Skeletal muscle satellite cell (primary cell): ENCODE results near the gene CHRNB4. TPM values are rescaled to one million over a fixed set of nuclear protein-coding genes. Genes with fewer than 3 reads are reported as not detected.
"Not testable (repeated sequence)": the region's sequence is repeated elsewhere in the genome, so short reads cannot be mapped to it uniquely, and the experiment has no call there.

Source experiments
- H3K27me3 ChIP-seq: 2 replicates; pipeline ENCODE4 v1.7.0; 2013; ENCODE audit warnings: low read length; ENCODE audit not compliant: control insufficient read depth, insufficient read depth
- H3K36me3 ChIP-seq: 2 replicates; pipeline ENCODE4 v1.7.0; 2013; ENCODE audit warnings: mild to moderate bottlenecking, control low read depth, low read length; ENCODE audit not compliant: insufficient read depth
- H3K4me1 ChIP-seq: 2 replicates; pipeline ENCODE4 v1.7.0; 2013; ENCODE audit warnings: low read length; ENCODE audit not compliant: control insufficient read depth, insufficient read depth
- H3K4me2 ChIP-seq: 2 replicates; pipeline ENCODE4 v1.7.0; 2013; ENCODE audit warnings: mild to moderate bottlenecking, low read length
- H3K4me3 ChIP-seq: 2 replicates; pipeline ENCODE4 v1.7.0; 2013; ENCODE audit warnings: low read length
- H3K9ac ChIP-seq: 2 replicates; pipeline ENCODE4 v1.7.0; 2013; ENCODE audit warnings: mild to moderate bottlenecking, low read depth, low read length, moderate library complexity
- H3K9me3 ChIP-seq: replicated peaks from 2 replicates; pipeline ENCODE4 v1.7.0; 2013; ENCODE audit warnings: mild to moderate bottlenecking, control low read depth, low read length
- total RNA-seq: library from RNA; depleted of rRNA; stranded (reverse); fragments of >200 nt; gene quantifications from 2 replicates; pipeline ENCODE4 v1.2.3, GENCODE V29; 2012; rRNA removed

CHRNB4 gene
- total RNA-seq, result not detected in 2 replicates

- Histone ChIP-seq H3K9me3 (no peaks in the 10 kb centered on the region), H3K9ac (no peak within 1 kb of the TSS), H3K4me1 (peaks cover 5% of the 10 kb centered on the region), H3K4me3 (peak within 1 kb of the TSS; percentile 51), H3K4me2 (peak within 1 kb of the TSS; percentile 76), H3K36me3 (no peaks in the 10 kb centered on the region), H3K27me3 (peaks cover 42% of the 10 kb centered on the region)
Measured at GRCh38 chr15:78641102-78641748, at the start of gene CHRNB4. TSS of gene CHRNB4 (minus strand) at chr15:78641210. CDS start at chr15:78641133, 77 bp downstream.

GRCh38 chr15:78689626-78690025 is 48.6 kb upstream of the CHRNB4 start:
- H3K9me3 ChIP-seq, result no peaks in the 10 kb centered on the region
- H3K4me3 ChIP-seq, result no peak overlapping the region
- peaks cover 57% of the 10 kb centered on the region for H3K27me3 ChIP-seq
- no peaks in the 10 kb centered on the region for H3K36me3 ChIP-seq
- H3K9ac ChIP-seq, result no peak overlapping the region
- no peak overlapping the region for H3K4me2 ChIP-seq
- H3K4me1 ChIP-seq, result no peaks in the 10 kb centered on the region

- Histone ChIP-seq H3K4me3 (no peak overlapping the region), H3K36me3 (no peaks in the 10 kb centered on the region), H3K9me3 (no peaks in the 10 kb centered on the region), H3K4me1 (no peaks in the 10 kb centered on the region), H3K4me2 (no peak overlapping the region), H3K9ac (no peak overlapping the region), H3K27me3 (peaks cover 55% of the 10 kb centered on the region)
Measured at GRCh38 chr15:78685925-78686324, 44.9 kb upstream of the CHRNB4 start.

DNA sequence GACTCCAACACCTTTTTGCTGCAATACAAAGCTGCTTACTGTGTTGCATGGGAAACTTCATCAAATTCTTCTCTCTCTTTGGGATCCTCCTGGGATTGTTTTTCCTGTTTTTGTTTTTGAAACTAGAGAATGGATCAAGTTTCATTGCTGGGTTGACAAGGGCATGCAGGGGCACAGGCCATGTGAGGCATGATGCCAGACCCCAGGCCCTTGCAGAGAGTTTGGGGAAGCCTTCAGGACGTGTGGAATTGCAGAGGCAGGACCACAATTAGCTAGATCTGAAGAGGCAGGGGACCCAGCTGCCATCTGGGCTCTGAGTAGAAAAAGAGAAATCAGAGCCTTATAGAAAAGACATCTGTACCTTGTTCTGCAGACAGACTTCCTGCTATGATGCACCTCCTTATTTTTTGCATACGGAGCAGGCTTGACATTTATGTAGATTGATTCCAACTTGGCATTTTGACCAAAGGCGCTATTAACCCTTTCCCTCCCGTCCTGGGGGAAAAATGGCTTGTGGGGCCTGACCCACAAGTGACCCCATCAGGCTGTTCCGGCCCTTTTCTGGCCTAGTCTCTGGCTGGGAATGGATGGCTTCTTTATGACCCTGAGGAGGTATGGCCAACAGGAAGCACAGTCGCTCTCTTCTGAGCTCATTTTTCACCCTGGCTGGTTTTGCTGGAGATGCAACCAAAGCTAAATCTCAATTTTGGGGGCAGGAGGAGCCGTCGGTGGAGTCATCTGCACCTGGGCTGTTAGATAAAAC is 44.3 kb upstream of the CHRNB4 start:
- Histone ChIP-seq H3K9me3 (no peaks in the 10 kb centered on the region), H3K36me3 (no peaks in the 10 kb centered on the region), H3K9ac (no peak overlapping the region), H3K4me2 (no peak overlapping the region), H3K4me1 (no peaks in the 10 kb centered on the region), H3K27me3 (peaks cover 54% of the 10 kb centered on the region), H3K4me3 (no peak overlapping the region)

DNA sequence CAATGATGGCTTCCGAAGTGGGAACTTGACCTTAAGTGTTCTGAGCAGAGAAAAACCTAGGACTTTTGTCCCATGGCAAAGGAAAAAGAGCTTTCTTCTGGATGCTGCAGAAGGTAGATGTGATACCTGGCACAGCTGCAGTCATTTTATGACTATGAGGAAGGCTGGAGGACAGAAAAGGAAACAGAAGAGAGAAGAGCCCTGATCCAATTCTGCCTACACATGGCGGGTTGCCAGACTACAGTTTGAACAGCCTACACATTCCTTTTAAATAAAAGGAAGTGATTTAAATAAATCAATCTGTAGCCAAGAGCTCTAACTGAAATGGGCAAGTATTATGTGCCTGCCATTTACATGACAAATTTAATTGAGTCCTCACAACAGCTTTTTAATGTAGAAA is 43.6 kb upstream of the CHRNB4 start:
- no peaks in the 10 kb centered on the region for H3K4me1 ChIP-seq
- H3K4me3 ChIP-seq, result no peak overlapping the region

DNA sequence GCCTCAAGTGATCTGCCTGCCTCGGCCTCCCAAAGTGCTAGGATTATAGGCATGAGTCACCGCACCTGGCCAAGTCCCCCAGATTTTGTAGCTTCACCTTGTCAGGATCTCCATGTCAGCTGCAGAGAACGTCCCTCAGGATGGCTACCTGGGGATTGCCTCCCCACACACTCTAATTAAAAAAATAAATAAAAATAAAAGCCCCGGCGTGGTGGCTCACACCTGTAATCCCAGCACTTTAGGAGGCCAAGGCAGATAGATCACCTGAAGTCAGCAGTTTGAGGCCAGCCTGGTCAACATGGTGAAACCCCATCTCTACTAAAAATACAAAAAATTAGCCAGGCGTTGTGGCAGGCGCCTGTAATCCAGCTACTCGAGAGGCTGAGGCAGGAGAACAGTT is 42.6 kb upstream of the CHRNB4 start:
- not testable (repeated sequence) for H3K4me2 ChIP-seq, H3K9ac ChIP-seq, H3K4me1 ChIP-seq, H3K4me3 ChIP-seq, H3K9me3 ChIP-seq, H3K36me3 ChIP-seq
- peaks cover 55% of the 10 kb centered on the region for H3K27me3 ChIP-seq

More for the DNA sequence above, 43.6 kb upstream of the CHRNB4 start:
- Histone ChIP-seq H3K36me3 (no peaks in the 10 kb centered on the region), H3K4me2 (no peak overlapping the region), H3K9me3 (no peaks in the 10 kb centered on the region), H3K9ac (no peak overlapping the region), H3K27me3 (peaks cover 55% of the 10 kb centered on the region)

GRCh38 chr15:78682693-78683410 is 41.8 kb upstream of the CHRNB4 start:
- Histone ChIP-seq H3K4me3 (no peak overlapping the region), H3K4me1 (no peaks in the 10 kb centered on the region), H3K27me3 (peaks cover 55% of the 10 kb centered on the region), H3K4me2 (no peak overlapping the region), H3K36me3 (no peaks in the 10 kb centered on the region), H3K9me3 (no peaks in the 10 kb centered on the region), H3K9ac (no peak overlapping the region)

DNA sequence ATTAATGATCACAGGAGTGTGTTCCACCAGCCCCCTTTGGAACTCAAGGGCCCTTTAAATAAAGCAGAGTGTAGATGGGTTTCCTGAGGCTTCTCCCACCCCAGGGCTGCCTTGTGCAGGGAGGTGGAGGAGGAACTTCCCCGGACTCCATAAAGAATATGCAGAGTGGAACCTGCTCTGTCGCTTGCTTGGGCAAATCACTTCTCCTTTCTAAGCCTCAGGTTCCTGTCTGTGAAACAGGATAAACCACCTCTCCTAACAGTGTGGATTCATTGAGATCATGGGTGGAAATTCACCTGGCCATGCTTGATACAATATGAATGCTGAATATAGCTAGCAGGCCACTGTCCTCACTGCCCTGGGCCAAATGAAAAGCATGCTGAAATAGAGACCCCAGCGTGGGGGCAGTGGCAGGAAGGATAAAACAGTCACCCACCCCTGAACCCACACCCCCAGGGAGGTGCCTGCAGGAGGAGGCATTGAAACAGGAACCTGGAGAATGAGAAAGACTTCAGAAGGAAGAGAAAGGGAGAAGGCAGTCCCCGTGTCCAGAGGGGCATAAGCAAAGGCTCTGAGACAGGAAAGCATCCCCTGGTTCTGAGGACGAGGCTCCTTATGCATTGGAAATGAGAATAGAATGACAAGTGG is 41.1 kb upstream of the CHRNB4 start:
- no peaks in the 10 kb centered on the region for H3K36me3 ChIP-seq
- no peak overlapping the region for H3K4me2 ChIP-seq
- peaks cover 53% of the 10 kb centered on the region for H3K27me3 ChIP-seq
- H3K9ac ChIP-seq, result no peak overlapping the region
- no peaks in the 10 kb centered on the region for H3K4me1 ChIP-seq
- H3K9me3 ChIP-seq, result no peaks in the 10 kb centered on the region
- no peak overlapping the region for H3K4me3 ChIP-seq

DNA sequence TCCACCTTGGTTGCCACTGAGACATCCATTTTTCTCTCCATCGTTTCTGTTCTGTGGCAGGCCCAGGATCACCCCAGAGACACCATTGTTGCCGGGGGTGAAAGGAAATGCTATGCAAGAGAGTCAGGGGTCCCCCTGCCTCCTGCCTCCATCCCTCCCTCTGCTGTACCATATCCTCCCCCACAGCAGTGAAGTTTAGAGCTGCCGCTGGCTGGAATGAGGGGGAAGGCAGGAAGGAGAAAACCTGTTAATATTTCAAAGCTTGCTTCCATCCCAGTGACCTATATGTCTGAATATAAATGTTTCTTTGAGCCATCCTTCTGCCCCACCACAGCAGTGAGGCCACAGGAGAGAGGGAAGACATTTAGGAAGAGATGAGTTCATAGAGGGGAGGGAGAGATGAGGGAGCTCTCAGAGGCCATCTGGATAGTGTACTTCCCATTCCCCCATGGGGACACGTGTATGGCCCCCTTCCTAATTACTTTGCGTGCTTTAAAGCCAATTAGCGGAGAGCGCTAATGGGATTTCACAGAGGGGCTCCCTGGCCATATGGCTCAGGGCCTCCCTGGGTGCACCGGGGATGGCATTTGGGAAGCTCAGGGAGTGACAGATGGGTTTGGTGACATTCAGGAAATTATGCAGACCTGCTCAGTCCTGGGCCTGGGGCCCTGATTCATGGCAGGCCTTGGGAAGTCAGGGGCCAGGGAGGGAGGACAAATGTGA is 40.4 kb upstream of the CHRNB4 start:
- Histone ChIP-seq H3K27me3 (peaks cover 47% of the 10 kb centered on the region), H3K36me3 (no peaks in the 10 kb centered on the region), H3K4me1 (no peaks in the 10 kb centered on the region), H3K4me2 (no peak overlapping the region), H3K9ac (no peak overlapping the region), H3K9me3 (no peaks in the 10 kb centered on the region), H3K4me3 (no peak overlapping the region)

- H3K4me3 ChIP-seq, result no peak overlapping the region
- no peaks in the 10 kb centered on the region for H3K36me3 ChIP-seq
- no peaks in the 10 kb centered on the region for H3K9me3 ChIP-seq
Measured at GRCh38 chr15:78680431-78681075, 39.5 kb upstream of the CHRNB4 start.

More at GRCh38 chr15:78680431-78681075, 39.5 kb upstream of the CHRNB4 start:
- Histone ChIP-seq H3K4me1 (no peaks in the 10 kb centered on the region), H3K9ac (no peak overlapping the region), H3K4me2 (no peak overlapping the region), H3K27me3 (peaks cover 40% of the 10 kb centered on the region)
